NCI-H2227 treated with DMSO at 0.1 percent for 48 hours (cell line): ENCODE results near the gene FBXO48.
A peak's percentile ranks its signal among the peaks of the same experiment; 100 is the strongest.
"Not testable (repeated sequence)": the region's sequence is repeated elsewhere in the genome, so short reads cannot be mapped to it uniquely, and the experiment has no call there.

Experiments
- DNase-seq: peaks from one replicate; lab custom pipeline; 2025; lab: John Stamatoyannopoulos, UW

Gene FBXO48, protein sequence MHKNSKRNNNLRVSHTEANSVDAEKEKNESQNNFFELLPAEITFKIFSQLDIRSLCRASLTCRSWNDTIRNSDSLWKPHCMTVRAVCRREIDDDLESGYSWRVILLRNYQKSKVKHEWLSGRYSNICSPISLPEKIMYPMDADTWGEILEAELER

DNA sequence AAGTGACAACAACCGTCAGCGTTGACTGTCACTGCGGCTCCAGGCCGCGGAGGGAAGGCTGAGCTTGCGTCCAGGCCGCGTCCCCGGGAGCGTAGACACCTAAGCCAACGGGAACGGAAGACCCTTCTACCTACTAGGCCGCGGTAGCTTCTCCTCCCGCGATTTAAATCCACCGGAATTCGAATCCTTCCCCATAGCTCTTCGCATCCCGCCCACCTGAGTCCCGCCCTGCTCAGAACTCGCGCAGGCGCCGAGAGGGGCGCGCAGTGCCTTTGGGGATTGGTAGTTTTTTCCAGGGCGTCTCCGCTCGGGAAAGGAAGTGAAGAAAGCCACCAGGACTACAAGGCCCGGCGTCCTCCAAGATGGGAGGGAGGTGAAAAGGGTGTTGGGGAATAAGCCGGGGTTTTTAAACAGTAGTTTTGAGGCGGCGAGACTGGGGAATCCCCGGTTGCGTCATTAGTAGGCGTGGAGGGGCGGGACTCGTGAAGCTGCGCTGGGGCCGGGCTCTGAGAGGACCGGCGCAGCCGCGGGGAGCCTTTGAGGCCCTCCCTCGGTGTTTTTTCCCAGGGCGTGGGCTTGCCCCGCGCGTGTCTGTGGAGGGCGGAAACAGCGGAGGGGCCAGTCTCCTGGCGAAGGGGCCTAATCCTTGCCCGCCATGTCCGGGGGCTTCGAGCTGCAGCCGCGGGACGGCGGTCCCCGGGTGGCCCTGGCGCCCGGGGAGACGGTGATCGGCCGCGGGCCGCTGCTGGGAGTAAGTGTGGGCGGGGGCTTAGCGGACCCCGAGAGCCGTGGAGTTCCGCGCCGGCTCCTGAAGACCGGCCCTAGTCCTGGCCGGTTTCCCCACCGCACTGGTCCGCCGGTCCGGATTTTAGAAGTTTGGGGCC, at the start of gene FBXO48, which contains the start of gene APLF:
Gene FBXO48, minus strand, starts transcription at position 218 of the 884 bp plus-strand sequence. CDS start 2,149 bp downstream, outside the sequence.
Gene APLF, plus strand, starts transcription at position 509 of the 884 bp plus-strand sequence. Its CDS starts 147 bp downstream, at position 656.
- DNase-seq = peak; percentile 97

DNA sequence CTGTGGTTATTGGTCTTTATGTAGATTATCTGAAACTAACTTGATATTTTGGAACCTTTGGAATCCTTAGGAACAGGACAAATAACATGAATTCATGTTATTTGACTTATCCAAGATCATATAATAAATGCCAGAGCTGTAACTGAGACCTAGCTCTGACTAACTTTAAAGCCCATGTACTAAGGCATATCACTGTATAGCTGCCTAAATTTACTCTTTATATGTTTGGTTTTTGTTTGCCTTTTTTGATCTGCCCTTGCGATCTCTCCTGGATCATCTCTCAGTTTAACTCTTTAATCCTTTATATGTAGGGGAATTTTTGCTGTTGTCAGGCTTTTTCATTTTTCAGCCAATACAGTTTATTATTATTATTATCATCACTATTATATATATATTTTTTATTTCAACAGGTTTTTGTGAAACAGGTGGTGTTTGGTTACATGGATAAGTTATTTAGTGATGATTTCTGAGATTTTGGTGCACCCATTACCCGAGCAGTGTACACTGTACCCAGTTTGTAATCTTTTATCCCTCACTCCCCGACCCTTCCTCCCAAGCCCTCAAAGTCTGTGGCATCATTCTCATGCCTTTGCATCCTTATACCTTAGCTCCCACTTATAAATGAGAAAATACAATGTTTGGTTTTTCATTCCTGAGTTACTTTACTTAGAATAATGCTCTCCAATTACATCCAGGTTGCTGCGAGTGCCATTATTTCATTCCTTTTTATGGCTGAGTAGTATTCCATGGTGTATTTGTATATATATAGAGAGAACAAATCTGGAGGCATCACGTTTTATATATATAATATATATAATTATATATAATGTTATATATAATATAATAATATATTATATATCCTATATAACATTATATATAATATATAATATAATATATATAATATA, 49.2 kb upstream of the FBXO48 start:
- DNase-seq = no peak

DNA sequence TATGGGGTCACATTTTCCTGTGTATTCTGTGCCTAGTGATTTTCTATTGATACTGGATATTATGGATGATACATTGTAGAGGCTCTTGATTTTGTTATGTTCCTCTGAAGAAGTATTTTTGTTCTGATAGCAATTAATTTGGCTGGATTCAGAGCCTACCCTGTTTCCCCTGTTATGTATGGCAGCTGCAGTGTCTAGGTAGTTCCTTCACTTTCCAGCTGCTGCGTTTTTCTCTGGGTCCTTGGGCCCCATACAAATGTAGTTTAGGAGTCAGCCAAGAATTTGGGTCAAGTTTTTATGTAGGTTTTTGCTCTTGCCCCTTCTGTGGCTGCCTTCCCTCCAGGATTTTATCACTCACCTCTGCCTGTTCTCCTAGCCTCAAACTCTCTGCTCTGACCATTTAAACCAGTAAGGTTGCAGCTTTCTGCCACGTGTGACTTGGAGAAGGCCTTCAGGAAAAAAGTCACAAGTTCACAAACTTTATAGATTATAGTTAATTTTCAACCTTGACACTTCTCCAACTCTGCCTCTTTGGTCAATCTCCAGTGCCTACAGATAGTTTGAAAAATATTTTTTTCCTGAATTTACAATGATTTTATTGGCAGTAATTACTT, 47.3 kb upstream of the FBXO48 start:
- DNase-seq = no peak

DNA sequence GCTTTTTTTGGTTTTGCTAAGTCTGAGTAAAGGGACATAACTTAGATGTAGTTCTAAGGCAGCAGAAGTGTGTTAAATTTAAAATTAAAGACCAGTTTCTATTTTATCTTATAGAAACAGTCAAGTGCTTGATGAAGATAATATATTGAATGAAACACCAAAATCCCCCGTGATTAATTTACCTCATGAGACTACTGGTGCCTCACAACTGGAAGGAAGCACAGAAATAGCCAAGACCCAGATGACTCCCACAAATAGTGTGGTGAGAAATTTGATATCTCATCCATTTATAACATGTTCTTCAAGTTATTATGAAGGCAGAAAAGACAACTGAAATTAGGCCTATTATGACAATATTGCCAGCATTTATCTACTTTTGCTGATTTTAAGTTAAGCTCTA, 45.9 kb upstream of the FBXO48 start:
- no peak for DNase-seq

DNA sequence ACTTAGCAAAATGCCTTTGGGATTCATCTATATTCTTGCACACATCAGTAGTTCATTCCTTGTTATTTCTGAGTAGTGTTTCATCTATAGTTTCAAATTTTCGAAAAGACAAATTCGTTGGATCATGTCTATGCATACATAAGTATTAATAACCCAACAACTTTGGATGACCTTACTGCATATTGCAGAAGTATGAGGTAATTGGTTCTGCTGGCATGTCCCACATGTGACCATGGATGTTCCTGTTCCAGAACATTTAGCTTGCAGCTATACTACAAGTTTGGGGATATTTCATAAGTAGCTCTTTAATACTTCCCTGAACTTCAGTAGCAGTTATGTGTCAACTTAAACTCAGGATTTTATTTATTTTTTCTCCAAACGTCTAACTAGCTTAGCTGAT, 45.2 kb upstream of the FBXO48 start:
- DNase-seq = no peak

DNA sequence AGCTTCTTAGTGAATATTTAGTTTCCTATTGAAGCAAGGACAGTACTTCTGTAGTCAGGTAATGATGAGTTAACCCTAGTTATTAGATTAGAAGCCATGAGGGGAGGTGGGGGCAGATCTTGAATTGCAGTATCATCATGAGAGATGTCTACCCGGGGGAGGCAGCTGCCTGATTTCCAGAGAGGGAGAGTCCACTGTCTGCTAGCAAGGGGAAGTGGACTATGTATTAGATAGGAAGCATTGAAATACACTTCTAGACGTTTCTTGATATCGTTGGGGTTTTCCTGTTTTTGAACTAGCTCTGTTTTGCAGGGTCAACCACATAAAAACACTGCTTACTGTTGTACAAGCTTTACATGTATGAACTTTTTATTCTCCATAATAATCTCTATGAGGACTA, 39.1 kb upstream of the FBXO48 start:
- no peak for DNase-seq

DNA sequence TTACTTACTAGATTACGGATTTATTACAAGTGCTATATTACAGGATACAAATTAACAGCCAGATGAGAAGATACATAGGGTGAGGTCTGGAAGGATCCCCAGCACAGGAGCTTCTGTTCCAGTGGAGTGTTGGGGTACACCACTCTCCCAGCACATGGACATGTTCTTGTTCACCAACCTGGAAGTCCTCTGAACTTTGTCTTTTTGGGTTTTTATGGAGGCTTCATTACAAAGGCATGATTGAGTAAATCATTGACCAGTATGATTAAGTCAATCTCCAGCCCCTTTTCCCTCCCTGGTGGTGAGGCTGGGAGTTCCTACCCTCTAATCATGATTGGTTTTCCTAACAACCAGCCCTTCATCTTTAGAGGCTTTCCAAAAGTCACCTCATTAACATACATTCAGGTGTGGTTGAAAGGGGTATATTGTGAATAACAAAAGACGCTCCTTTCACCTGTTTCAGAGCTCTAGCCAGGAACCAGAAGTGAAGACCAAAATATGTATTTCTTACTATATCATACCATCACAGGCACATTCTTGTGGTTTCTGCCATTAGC, 38.6 kb upstream of the FBXO48 start:
- no peak for DNase-seq

DNA sequence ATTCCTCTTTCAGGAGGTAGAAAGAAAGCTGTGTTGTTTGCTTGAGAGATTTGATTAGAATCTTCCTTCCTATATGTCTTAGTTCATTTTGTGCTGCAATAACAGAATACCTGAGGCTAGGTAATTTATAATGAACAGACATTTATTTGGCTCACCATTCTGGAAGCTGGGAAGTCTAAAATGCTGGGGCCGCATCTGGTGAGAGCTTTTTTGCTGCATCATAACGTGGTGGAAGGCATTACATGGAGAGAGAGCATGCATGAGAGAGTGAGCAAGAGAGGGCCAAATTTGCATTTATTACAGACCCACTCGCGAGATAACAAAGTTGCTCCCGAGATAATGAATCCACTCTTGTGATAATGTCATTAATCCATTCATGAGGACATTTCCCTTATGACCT, 34.7 kb upstream of the FBXO48 start:
- DNase-seq = no peak

DNA sequence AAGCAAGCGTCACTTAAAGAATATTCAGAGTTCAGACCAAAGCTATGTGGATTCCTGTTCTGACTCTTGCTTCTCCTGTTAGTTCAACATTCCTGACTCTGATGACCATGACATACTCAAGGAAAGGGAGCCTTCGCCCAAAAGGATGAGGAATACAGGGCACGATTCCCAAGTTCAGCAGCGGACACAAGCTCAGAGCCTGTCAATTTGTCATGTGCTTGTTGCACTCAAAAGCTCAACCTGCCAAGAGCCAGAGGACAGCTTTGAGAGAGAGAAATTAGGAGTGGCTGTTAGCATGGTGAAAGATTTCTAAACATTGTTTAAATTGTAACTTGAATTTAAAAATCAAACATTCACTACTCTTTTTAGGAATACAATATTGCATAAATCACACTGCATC, 33.6 kb upstream of the FBXO48 start:
- no peak for DNase-seq

DNA sequence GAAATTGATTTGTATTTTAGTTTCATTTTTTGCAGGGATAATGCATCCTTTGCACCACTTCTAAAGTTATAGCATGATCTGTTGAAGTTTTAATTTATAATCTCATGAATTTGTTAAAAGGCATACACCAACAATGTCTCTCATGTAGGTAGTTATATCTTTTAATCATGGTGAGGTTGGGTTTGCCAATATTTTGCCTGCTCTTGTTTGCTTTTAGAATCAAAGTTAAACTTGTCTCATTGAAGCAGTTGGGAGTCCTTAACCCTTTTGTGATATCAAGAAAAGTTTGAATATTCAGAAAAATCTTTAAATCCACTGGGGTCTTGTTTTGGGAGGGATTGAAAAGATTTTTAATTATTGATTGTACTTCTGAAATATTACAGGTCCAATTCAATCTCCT, 32.0 kb upstream of the FBXO48 start:
- no peak for DNase-seq

DNA sequence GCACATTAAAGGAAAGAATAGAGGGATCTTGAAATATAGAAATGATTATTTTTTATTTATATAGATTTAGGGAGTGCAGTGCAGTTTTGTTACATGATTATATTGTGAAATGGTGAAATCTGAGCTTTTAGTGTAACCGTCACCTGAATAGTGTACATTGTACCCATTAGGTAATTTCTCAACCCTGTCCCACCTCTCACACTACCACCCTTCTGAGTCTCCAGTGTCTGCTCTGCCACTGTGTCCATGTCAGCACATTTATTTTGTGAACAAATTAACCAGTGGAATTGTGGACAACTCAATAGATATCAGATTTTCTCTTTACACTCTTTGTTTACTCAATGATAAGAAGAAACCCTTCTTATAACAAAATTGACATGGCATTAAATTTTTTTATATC, 24.5 kb upstream of the FBXO48 start:
- no peak for DNase-seq

DNA sequence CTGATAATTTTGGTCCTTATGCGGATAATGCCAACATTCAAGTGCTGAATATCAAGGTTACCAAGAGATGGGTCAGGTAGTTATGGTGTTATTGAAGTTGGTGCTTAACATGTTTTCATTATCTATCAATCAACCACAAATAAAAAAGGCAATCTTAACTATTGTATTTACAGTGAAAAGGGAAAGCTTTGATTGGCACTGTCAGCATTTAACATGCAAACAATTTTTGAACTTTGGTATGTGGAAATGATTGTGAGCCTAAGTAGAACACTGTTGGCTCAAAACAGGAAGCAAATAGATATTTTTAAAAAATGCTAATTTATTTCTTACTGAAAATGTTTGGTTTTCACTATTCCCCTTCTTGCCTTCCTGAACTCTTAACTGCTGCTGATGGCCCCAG, 22.2 kb upstream of the FBXO48 start:
- no peak for DNase-seq

DNA sequence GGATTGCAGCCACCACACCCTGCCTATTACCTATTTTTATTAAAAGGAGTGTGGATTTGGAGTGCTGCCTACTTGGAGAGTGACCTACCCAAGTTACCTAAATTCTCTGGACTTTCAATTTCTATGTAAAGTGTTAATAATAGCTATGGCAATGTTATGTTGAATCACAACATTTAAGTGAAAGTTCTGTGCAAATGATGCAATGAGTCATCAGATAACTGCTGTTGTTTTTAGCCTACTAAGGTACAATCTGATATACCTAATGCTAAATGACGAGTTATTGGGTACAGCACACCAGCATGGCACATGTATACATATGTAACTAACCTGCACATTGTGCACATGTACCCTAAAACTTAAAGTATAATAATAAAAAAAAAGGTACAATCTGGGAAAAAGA, 21.5 kb upstream of the FBXO48 start:
- DNase-seq = not testable (repeated sequence)

DNA sequence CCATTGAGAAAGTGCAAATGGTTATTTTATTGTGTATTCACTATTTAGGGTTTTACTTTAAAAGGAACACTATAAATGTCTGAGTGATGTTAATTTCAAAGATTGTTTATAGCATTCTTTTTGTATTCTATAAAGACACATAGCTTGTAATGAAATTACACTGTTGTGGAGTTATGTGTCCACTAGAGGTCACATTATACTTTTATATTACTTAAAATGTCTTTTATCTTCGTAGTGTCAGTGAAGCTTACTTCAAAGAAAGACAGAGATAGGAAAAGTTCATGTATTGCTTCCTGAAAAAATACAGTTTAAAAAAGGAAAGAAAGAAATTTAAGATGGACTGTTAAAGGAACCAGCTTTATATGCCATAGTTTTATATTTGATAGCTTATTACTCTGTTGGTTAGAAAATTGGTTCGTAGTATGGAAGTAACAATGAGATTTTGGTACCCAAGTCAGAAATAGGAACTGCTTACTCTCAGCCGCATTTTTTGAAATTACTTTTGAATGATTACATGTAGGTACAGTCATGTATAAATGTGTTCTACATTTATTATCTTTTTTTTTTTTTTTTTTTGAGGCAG, 20.8 kb upstream of the FBXO48 start:
- peak; percentile 21 for DNase-seq

DNA sequence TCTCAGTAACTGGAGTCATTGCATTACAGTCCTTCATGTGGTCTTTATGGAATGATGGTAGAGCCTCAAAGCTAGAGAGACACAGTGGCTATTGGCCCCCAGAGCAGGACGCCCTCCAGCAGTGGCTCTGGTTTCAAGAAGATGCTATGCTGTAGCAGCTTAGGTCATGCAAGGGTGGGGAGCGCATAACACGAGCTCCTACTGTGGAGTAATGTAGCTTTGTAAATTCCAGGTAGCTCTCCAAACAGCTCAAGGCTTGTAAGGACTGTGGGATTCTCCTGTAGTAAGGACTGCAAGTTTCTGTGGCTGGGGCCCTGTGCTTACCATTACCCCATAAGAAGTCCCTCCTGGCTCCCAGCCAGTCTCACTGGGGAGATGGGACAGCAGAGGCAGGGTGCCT, 15.9 kb upstream of the FBXO48 start:
- DNase-seq = no peak

DNA sequence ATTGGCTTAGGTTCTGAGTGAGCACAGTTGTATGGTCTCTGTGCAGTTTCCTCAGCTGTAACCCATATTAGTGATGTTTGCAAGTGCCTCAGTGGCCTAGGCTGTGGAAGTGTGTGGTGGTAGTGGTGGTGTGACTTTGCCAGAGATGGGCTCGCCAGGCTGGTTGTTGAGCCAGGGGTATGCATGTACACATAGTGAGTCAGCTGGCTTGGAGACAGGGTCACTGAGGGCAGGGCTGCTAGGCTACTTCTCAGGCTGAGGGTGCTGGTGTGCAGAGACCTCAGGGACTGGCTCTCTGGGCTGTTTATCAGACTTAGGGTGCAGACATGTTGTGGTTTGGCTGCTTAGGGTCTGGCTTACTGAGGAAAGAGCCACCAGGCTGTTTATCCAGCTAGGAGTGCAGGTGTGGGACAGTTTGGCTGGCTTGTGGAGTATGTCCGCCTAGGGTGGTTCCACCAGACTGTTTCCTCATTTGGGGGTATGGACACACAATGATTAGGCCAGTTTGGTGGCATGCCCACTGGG, 15.3 kb upstream of the FBXO48 start:
- DNase-seq = no peak

DNA sequence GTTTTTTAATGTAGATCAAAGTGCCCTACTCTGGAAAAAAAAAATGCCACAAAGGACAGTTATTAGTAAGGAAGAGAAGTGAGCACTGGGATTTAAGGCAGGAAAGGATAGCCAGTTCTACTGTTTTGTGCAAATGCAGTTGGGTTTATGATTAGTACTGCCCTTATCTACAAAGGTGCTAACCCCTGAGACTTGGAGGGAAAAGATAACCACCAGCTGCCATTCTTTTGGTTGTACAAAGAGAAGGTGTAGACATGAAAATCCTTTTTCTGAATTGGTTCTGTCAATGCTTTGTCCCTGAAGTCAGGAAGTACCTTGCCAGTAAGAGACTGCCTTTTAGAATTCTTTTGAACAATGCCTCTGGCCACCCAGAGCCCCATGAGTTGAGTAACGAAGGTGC, 11.6 kb upstream of the FBXO48 start:
- no peak for DNase-seq

DNA sequence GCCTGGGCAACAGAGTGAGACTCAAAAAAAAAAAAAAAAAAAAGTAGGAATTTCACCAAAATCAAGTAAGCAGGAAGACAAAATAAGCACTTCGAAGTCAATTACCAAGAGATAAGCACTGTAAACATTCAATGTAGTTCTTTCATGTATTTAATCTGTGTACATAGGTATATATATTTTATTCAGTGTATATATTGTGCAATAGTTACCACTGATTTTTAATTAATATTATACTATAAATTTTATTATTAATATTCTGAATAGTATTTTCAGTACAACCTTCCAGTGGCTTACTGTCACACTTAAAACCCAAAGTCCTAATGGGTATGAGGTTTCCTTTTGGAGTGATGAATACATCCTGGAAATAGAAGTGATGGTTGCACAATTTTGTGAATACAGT, 9.4 kb upstream of the FBXO48 start:
- DNase-seq = no peak

DNA sequence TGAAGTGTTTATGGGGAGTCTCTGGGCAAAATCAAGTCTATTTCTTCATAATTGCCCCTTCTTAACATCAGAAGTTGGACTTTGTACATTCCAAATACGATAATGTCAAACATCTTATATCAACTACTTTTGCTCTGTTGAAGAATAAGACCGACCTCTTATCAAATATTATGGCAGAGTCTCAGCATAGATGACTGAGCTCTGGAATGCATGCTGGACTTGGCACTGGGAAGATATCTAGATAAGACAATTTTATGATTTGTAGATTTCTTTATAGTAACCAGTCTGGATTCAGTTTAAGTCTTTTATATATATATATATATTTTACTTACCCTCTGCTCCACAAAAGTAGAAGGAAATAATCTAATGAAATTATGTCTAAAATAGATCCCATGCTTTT, 8.5 kb upstream of the FBXO48 start:
- no peak for DNase-seq

DNA sequence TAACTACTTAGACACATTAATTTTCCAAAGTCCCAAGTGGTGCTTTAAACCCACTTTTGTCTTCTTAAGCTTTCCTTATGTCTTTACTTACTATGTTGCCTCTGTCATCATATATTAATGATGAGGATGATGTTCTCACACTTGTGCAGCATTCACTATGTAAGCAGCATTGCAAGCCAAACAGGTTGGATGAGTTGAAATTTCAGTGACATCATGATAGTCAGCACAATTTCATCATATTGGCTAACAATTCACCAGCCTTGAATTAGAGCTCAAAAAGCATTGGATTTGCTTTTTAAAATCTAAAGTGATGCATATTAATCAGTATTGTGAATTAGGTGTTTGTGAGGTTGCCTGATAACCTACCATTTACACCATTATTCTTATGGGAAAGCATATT, 8.0 kb upstream of the FBXO48 start:
- DNase-seq = no peak

DNA sequence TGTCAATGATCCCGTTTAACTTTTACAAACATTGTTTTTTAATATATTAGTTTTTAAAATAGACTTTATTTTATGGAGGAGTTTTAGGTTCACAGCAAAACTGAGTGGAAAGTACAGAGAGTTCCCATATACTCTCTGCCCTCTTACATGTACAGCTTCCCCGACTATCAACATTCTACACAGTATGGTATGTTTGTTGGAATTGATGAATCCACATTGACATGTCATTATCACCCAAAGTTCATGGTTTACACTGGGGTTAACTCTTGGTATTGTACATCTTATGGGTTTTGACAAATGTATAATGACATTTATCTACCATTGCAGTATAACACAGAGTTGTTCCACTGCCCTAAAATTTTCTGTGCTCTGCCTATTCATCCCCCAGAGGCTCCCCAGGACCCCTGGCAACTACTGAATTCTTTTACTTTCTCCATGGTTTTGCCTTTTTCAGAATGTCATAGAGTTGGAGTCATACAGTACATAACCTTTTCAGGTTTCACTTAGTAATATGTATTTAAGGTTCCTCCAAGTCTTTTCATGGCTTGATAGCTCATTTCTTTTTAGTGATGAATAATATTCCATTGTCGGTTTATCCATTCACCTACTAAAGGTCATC, 5.8 kb upstream of the FBXO48 start:
- no peak for DNase-seq
